Activated CD8-positive, alpha-beta memory T cell treated with anti-CD3 and anti-CD28 coated beads, Interleukin-2, amount 50 U/mL, for 24 hours (primary cell): ENCODE results near the gene ADAMTS10.
"Not testable (repeated sequence)": the region's sequence is repeated elsewhere in the genome, so short reads cannot be mapped to it uniquely, and the experiment has no call there.

Source experiments
- DNase-seq: peaks from one replicate; pipeline ENCODE4 v3.0.0-alpha.2; 2020; ENCODE audit errors: extremely low read depth

The ADAMTS10 gene

DNA sequence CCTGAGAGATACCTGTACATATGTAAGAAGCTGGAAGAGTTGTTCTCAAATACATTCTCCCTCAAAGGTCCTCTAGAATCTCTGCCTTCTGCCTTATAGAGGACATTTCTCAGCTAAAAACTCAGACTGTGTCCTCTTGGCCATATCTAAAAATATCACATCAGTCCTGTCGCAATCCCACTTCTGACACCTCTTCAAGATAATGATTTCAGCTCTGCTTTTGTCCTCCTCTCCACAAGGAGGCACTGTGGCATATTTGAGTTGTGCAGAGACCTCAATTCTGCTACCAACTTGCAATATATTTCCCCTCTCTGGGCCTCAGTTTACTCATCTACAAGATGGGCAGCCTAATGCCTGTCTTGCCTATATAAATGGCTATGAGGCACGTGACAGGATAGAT lies 16.6 kb downstream of the ADAMTS10 start:
- DNase-seq = no peak

DNA sequence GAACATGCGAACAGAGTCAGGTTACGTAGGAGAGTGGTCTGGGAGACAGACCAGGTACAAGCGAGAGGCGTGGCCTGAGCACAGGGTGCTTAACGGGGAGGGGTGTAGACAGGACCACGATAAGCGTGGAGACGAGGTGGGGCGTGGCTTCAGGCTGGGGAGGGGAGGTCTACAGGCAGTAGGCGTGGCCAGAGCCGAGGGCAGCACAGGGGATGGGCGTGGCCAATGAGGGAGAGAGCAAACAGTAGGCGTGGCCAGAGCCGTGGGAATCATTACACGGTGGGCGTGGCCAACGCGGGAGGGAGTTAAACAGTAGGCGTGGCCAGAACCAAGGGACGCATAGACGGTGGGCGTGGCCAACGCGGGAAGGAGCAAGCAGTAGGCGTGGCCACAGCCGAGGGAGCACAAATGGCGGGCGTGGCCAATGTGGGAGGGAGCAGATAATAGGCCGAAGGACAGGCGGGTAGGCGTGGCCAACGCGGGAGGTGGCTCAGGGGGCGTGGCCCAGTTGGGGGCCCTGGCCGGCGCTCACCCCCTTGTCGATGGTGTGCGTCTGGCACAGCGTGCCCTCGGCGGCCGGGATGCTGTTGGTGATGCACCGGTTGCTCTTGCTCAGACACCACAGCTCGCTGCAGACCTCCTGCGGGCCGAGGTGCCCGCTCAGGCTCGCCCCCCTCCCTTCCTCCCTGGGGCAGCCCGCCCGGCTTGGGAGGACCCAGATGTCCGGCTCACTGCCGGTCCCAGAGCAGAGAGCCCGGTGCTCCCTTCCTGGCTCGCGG lies 18.1 kb downstream of the ADAMTS10 start:
- DNase-seq = peak; percentile 91

DNA sequence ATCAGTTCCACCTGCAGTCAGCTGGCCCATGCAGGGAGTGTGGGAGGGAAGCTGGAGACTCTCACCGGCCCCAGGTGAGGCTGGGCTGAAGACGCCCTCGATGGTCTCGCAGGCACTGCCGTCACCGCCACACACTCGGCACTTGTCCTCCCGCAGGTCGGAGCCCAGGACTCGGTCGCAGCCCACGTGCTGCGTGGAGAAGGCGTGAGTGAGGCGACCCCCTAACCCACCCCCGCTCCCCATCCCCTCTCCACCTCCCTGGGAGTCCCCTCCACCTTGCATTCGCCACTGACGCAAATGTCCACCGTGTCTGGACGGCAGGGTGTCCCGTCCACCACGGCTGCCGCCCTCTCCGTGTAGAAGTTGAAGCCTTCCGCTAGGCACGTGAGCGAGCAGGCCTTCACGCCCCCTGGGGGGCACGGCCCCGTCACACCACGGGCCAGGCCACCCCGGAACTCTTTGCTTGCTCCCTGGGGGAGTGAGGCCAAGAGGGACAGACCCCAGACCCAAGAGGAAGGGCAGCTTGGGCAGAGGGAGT lies 21.3 kb downstream of the ADAMTS10 start:
- DNase-seq = no peak

DNA sequence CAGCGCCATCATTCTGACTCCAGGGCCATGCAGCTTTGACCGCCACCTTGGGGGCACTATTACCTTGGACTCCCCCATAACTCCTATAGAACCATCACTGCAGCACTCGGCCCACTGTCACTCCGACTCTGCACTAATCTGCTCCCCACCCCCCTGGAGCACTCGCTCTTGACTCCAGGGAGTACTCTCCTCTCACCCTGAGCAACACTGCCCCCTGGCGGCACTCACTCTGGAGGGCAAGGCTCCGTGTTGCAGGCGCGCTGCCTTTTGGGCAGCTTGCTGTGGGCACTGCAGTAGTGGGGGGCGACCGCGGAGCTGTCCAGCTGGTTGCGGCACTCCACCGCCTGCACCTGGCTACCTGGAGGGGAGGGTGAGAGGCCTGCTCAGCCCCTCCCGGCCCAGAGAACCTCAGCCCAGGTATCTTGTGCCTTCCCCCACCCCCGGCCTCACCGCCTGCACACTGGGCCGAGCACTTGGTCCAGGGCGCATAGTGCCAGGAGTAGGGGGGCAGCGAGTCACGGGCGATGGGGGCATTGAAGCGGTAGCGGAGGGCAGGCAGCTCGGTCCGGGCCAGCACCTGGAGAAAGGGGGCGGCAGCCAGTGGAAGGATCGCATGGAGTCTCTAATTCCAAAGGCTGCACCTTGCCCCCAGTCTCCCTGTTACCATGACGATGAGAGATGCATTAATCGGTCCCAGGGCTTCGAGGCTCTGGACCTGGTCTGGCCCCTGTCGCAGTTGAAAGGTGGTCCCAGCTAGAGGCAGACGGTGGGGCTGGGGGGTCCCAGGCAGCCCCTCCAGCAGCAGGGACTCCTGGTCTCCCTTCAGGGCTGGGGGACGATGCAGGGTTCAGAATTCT lies 24.4 kb downstream of the ADAMTS10 start:
- no peak for DNase-seq

DNA sequence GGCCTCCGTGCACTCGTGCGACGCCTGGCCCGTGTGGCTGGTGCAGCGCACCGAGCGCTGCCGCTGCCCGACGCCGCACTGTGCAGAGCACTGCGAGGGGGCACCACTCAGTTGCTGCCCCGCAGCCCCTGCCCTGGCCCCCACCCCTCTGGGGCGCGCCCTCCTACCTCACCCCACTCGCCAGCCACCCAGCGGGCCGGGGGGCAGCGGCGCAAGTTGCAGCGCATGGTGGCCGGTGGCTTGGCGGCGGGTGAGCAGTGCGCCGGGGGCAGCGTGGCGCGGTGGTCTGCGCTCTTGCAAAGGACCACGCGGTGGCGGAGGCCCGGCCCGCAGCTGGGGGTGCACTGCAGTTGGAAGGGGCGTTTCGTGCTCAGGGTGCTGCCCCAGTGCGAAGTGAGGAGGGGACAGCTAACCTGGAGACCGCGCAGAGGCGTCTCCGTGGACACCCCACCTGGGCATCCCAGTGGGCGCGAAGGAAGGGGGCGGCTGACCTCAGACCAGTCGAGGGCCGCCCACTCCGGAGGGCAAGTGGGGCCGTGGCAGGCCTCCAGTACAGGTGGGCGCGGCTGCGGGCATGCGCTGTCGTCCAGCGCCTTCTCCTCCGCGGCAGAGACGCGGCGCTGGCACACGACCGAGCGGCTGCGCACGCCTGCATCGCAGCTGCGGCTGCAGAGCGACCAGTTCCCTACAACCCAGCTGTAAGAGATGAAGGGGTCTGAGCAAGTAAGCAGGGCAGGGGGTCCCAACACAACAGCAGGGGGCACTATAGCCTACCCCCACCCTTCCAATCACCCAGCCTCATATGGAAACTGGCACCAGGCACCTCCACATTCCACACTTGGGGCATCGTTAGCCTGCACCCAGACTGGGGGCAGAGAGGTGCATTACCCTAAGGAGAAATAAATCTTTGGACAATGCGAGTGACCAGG lies 25.3 kb downstream of the ADAMTS10 start:
- no peak for DNase-seq

DNA sequence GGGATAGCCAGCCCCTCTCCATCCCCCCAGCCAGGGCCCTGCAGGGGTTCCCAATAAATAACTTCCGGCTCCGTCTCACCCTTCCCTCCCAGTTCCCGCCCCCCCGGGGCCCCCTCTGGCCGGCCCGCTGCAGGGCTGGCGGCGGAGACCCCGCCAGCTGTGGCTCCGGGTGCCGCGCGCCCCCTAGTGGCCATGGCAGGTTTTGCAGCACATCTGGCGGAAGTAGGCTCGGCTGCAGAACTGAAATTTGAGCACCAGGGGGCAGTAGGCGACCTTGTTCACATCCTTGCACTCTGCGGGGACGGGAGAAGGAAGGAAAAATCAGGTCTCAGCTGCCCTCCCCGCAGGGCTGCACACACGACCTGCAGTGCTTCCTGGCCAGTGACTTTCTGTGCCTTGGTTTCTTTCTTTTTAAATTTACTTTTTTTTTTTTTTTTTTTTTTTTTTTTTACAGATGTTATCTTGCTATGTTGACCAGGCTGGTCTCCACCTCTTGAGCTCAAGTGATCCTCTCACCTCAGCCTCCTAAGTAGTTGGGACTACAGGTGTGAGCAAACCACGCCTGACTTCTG lies 29.7 kb downstream of the ADAMTS10 start:
- DNase-seq = peak; percentile 49

DNA sequence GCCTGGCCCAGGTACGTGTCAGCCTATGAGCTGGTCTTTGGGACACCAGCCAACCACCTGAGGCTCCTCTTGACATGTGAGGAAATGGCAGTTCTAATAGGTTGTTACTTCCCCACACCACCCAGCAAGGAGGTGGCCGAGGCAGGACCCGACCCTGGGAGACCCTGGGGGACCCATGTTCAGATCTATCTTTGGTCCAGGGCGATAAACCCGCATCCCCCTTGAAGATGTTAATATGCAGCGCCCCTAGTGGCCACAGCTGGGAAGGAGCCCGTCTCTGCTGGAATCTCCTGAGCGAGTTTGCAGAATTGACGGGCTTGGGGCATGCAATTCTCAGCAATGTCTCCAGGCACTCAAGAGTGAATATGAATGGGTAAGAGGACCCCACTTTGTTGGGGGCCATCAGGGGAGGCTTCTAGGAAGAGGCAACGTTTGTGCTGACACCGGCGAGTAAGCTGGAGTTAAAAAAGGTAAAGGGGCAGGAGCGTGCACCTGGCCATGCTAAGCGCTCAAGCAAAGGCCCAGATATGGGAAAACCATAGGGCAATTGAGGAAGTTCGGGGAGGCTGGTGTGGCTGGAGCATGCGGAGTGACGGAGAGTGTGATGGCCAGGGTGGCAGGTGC lies 31.8 kb downstream of the ADAMTS10 start:
- DNase-seq = peak; percentile 57

DNA sequence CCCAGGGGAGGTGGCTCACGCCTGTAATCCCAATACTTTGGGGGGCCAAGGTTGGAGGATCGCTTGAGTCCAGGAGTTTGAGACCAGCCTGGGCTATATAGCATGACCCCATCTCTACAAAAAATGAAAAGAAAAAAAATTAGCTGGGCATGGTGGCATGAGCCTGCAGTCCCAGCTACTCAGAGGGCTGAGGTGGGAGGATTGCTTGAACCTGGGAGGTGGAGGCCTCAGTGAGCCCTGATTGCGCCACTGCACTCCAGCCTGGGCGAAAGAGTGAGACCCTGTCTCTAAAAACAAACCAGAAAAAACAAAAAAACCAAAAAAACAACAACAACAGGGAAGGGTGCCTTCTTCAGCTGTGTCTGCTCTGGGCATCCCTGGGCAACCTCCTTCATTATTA lies 32.8 kb downstream of the ADAMTS10 start:
- no peak for DNase-seq

DNA sequence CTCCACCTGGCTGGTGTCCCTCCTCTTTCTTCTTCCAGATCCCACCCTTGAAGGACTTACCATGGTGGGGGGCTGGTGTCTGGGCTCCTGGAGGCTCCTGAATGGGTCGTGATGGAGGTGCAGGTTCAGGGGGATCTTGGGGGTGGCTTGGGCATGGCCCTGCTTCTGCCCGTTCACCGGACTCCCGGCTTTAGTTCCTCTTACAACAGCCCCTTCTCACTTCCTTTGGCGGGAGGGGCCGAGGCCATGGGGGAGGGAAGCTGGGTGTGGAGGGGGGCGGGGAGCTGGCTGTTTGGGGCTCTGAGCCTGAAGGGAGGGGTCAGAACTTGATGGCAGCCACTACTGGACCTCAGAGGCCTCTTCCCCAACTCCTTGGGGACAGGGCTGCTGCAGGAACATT lies 33.3 kb downstream of the ADAMTS10 start, which contains the start of gene MYO1F:
Gene MYO1F (minus strand): TSS at position 196 of the 400 bp plus-strand sequence. CDS start 133 bp downstream, at position 63.
- no peak for DNase-seq

DNA sequence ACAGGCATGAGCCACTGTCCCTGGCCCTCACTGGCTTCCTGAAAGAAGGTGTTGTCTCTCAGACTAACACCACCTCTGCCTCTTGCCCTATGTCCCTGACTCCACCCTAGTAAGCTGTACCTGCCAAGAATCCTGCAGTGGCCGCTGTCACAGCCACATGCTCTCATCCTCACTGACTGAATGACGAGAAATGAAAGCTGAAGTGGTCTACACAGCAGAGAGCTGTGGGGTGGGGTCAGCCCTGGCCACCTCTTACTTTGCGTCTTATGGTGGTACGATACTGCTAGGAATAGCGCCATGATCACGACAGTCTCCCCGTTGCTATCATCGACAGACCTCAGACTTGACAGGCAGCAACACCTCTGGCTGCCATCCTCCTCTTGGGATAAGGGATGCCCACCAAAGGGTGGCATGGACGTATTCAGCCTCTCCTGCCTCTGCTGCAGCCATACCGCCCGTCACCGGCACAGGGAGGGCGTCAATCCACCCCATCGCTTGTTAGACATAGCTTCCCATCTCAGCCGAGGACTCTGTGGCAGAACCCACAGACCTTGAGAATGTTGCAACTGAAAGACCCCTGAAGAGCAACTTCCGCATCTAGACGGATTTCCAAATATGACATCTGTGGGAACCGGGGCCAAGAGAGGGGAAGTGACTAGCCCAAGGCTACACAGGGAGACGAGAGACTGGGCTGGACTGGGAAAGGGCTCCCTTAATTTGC lies 34.1 kb downstream of the ADAMTS10 start:
- DNase-seq = no peak

DNA sequence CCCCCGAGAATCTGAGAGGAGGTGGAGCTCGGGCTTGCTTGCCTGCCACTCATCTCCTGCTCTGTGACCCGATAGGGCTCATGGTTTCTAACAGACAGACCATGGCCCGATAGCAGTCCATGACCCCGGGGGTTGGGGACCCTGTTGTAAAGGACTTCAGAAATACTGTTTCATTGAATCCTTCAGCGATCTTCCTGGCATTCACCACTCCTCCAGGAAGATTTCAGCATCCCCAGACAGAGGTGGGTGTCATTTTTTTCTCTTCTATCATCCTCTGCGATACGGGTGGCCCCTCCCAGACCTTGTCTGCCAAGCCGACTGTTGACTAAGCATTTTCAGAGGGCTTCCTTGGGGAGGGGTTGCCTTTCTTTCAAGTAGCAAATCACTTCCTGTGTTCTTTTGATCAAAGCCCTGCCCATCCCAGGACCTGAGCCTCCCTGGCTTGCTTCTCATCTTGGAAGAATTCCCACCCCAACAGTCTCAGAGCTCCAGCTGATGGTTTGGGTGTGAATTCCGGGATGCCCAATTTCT lies 35.0 kb downstream of the ADAMTS10 start:
- DNase-seq = no peak

DNA sequence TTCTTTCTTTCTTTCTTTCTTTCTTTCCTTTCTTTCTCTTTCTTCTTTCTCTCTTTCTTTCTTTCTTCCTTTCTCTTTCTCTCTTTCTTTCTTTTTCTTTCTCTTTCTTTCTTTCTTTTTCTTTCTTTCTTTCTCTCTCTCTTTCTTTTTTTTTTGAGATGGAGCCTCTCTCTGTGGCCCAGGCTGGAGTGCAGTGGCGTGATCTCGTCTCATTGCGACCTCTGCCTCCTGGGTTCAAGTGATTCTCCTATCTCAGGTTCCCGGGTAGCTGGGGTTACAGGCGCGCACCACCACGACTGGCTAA lies 35.9 kb downstream of the ADAMTS10 start:
- DNase-seq = not testable (repeated sequence)

DNA sequence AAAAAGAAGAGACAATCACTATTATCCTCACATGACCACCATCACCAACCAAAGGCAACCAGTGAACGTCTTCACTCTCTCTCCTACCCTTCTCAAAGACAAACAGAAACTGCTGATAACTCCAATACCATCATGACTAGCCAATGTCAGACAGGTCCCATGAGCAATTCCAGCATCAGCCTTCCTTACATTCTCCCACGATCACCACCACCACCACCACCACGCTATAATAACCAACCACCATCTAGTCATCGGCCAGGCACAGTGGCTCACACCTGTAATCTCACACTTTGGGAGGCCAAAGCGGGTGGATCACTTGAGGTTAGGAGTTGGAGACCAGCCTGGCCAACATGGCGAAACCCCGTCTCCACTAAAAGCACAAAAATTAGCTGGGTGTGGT lies 37.2 kb downstream of the ADAMTS10 start:
- no peak for DNase-seq

DNA sequence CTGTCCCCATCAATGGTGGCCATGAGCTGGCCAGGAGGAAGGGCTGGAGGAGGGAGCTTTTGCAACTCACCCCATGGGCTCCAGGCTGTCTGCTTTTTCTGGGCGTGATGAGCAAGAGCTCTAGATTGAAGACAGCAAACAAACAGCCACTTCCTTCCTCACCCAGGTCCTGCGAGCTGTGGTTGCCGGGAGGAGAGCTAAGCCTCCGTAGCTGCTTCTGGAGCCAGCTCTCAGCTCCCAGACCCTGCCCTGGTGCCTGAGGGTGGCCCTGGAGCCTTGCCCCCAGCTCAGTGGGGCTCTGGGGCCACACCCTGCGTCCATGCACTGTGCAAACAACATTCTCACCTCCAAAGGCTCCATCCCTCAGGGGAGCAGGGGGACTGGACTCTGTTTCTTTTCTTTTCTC lies 39.5 kb downstream of the ADAMTS10 start:
- no peak for DNase-seq

DNA sequence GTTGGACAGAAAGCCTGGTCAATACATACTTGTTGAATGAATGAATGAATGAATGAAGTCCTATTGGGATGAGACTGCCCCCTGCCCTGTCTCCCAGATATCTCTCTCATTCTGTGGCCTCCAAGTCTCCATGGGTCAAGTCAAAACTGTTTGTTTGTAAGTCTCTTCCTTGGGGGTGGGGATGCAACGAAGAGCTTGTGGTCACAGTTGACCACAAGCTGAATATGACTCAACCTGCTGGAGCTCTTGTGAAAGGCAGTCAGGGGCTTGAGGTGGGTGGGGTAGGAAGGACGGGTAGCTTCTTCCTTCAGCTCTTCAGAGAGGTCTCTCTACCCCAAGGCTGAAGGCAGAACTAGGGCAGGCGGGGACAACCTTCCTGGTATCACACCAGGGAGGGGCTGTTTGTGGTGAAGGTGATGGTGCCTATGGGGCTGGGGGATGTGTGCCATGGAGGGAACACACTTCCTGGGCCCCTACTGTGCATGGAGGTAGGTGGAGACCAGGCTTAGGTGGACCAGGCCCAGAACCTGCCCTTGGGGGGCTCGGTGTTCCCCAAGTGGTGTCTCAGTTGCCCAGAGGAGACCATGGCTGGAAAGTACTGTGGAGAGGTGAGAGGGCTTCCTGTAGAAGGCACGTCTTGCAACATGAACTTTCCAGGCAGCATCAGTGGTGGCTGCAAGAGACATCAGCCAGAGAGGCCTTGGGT lies 41.3 kb downstream of the ADAMTS10 start:
- no peak for DNase-seq

DNA sequence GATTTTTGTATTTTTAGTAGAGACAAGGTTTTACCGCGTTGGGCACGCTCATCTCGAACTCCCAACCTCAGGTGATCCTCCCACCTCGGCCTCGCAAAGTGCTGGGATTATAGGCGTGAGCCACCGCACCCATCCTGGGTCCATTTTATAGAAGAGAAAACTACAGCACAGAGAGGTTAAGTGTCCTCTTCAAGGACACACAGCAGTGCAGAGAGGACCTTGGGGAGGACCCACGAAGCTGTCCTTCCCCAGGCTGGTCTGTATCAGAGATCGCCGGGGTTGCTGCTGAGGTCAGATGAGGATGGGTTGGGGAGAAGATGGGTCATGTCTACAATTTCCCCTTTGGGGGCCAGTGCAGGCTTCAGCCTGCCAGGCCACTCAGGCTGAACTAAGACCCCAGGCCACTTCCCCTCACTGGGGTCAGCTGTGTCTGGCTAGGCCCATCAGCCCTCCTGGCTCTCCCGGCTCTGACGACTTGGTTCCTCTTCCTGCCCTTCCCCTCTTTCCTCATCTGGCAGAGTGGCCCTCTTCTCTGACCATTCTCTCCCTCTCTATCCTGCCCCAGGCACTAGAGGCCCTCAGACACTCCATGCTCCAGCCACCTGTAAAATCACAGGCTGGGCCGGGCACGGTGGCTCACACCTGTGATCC lies 42.9 kb downstream of the ADAMTS10 start:
- no peak for DNase-seq

DNA sequence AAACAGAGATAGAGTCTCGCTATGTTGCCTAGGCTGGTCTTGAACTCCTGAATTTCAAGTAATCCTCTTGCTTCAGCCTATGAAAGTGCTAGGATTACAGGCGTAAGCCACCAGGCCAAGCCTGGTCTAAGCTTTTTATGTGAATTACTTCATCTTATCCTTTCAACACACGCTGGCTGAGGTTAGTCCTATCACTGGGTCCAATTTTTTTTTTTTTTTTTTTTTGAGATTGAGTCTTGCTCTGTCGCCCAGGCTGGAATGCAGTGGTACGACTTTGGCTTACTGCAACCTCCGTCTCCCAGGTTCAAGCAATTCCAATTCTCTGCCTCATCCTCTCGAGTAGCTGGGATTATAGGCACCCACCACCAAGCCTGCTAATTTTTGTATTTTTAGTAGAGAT lies 43.7 kb downstream of the ADAMTS10 start:
- DNase-seq = no peak

DNA sequence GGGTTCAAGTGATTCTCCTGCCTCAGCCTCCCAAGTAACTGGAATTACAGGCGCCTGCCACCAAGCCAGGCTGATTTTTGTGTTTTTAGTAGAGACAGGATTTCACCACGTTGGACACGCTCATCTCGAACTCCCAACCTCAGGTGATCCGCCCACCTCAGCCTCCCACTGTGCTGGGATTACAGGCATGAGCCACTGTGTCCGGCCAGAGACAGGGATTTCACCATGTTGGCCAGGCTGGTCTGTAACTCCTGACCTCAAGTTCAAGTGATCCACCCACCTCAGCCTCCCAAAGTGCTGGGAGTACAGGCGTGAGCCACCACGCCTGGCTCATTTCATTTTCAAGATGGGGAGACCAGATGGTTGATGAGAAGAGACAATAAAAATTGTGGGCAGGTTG lies 45.6 kb downstream of the ADAMTS10 start:
- not testable (repeated sequence) for DNase-seq
